ENCODE results near the gene ISLR2. TPM values are rescaled to one million over a fixed set of nuclear protein-coding genes. Genes with fewer than 3 reads are reported as not detected.
"Not testable (repeated sequence)": the region's sequence is repeated elsewhere in the genome, so short reads cannot be mapped to it uniquely, and the experiment has no call there.

ISLR2 gene, protein sequence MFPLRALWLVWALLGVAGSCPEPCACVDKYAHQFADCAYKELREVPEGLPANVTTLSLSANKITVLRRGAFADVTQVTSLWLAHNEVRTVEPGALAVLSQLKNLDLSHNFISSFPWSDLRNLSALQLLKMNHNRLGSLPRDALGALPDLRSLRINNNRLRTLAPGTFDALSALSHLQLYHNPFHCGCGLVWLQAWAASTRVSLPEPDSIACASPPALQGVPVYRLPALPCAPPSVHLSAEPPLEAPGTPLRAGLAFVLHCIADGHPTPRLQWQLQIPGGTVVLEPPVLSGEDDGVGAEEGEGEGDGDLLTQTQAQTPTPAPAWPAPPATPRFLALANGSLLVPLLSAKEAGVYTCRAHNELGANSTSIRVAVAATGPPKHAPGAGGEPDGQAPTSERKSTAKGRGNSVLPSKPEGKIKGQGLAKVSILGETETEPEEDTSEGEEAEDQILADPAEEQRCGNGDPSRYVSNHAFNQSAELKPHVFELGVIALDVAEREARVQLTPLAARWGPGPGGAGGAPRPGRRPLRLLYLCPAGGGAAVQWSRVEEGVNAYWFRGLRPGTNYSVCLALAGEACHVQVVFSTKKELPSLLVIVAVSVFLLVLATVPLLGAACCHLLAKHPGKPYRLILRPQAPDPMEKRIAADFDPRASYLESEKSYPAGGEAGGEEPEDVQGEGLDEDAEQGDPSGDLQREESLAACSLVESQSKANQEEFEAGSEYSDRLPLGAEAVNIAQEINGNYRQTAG
- under 1 TPM in 1 of 6 experiments, not detected in 5; 0.07 TPM for total RNA-seq (2021; fragmentation: NEBNext Ultra II Directional; extraction: Animal tissue kit (Norgen Biotek cat#: 25700))
- long read RNA-seq, result 0 reads

DNA sequence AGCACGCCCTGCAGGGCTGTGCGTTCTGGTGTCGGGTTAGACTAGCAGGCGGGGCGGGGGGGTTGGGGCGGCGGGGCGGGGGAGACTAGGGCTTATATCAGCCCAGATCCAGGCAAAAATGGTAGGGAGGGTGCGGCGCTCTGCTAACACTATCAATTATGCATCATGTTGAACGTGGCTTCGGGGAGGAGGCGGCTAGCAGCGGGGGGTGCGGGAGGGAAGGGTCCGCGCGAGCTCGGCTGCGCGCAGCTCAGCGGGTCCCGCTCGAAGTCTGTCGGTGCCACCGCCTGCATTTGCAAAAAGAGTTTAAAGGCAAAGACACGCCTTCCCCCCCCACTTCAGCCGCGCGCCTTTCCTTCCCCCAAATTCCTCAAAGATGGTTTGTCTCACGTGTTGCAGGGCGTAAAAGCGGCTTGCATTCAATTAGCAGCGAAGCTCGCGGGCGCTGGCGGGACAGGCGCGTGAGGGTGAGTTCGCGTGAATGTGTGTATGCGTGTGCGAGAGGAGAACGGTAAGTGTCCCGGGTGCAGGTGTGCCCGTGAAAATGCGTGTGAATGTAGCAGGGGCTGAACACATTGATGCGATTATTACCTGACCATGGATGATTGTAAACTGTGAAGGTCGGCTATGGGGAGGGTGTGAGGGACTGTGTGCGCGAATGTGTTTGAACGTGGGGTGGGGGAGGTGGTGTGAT is at the start of gene ISLR2:
TSS of gene ISLR2 (plus strand) at position 432 of the 694 bp plus-strand sequence. CDS start 2,169 bp downstream, outside the sequence.
- no peak for DNase-seq
- TF ChIP-seq, protein P1, sequence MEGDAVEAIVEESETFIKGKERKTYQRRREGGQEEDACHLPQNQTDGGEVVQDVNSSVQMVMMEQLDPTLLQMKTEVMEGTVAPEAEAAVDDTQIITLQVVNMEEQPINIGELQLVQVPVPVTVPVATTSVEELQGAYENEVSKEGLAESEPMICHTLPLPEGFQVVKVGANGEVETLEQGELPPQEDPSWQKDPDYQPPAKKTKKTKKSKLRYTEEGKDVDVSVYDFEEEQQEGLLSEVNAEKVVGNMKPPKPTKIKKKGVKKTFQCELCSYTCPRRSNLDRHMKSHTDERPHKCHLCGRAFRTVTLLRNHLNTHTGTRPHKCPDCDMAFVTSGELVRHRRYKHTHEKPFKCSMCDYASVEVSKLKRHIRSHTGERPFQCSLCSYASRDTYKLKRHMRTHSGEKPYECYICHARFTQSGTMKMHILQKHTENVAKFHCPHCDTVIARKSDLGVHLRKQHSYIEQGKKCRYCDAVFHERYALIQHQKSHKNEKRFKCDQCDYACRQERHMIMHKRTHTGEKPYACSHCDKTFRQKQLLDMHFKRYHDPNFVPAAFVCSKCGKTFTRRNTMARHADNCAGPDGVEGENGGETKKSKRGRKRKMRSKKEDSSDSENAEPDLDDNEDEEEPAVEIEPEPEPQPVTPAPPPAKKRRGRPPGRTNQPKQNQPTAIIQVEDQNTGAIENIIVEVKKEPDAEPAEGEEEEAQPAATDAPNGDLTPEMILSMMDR (IDR thresholded peaks at IDR 0.05), result no peak
- peaks cover 3% of the 10 kb centered on the region; the same call in 1 of the 2 replicates for H3K9me3 Mint-ChIP-seq
- peaks cover 20% of the 10 kb centered on the region for H3K4me1 Mint-ChIP-seq (ENCODE audit: low read depth)
- peak within 1 kb of the TSS; percentile 42; the same call in 1 of the 2 replicates for H3K4me3 Mint-ChIP-seq
- H3K36me3 Mint-ChIP-seq (ENCODE audit: low read depth), result no peaks in the 10 kb centered on the region
- H3K27ac Mint-ChIP-seq, result no peak within 1 kb of the TSS
- peaks cover 58% of the 10 kb centered on the region for H3K27me3 Mint-ChIP-seq (ENCODE audit: insufficient read depth)

DNA sequence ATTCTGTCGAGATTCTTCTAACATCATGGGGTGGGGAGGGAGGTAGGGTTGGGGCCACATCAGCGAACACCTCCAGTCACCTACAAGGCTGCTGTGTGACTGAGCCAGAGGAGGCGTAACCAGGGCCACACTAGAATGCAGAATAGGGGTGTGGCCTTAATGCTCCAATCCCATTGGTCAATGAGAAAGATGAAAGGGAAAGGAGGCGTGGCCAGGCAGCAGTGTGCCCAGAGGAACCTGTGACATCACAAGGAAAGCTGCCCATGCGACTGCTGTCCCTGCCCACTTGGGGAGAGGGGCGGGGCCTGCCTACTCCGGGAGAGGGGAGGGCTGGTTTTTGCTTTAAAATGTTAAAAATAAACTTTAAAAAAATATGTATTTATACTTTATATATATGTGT is 47.9 kb upstream of the ISLR2 start, which contains the start of gene GOLGA6A:
TSS of gene GOLGA6A (minus strand) at position 101 of the 400 bp plus-strand sequence. CDS start at position 60, 41 bp downstream.
- not testable (repeated sequence) for H3K4me1 Mint-ChIP-seq (ENCODE audit: low read depth); H3K27ac Mint-ChIP-seq; H3K9me3 Mint-ChIP-seq

DNA sequence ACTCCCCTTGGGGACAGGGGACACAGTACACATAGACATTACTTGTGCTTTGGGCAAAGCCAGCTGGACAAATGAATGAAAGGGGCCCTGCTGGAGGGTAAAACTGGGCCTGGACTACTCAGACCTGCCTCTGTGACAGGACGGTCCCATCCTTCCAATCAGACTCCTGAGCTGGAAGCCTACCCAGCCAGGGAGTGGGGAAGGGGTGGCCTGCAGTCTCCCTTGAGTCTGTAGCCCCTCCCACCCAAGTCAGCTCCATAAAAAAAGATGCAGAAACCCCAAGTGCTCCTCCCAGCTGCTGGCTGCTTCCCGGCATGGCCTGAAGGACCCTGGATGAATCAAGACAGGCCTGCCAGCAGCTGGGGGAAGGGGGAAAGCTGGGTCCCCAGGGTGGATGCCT is 35.8 kb upstream of the ISLR2 start:
- not testable (repeated sequence) for DNase-seq; H3K27me3 Mint-ChIP-seq (ENCODE audit: insufficient read depth); H3K27ac Mint-ChIP-seq; H3K4me3 Mint-ChIP-seq; H3K4me1 Mint-ChIP-seq (ENCODE audit: low read depth); H3K36me3 Mint-ChIP-seq (ENCODE audit: low read depth); H3K9me3 Mint-ChIP-seq

More for the DNA sequence above, 47.9 kb upstream of the ISLR2 start, which contains the start of gene GOLGA6A:
- not testable (repeated sequence) for H3K36me3 Mint-ChIP-seq (ENCODE audit: low read depth); H3K4me3 Mint-ChIP-seq; H3K27me3 Mint-ChIP-seq (ENCODE audit: insufficient read depth); DNase-seq

DNA sequence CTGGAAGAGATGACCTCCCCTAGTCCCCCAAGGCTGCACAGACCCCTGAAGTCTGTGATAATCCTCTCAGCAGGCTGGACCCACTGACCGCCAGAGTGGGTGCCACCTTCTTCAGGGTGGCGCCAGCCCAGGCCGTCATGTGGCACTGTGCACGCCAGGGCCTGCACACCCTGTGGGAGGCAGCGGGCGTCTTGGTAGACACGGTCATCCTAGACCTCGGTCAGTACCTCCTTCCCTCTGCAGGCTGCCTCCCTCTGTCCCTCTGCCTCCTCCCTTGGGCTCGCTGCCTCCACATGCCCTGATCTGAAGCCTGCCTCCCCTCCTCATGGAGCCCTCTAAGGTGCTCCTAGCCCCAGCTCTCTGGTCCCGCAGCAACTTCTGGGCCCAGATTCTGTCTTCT is 34.8 kb upstream of the ISLR2 start:
- not testable (repeated sequence) for H3K36me3 Mint-ChIP-seq (ENCODE audit: low read depth); H3K9me3 Mint-ChIP-seq; DNase-seq; H3K4me3 Mint-ChIP-seq; H3K27me3 Mint-ChIP-seq (ENCODE audit: insufficient read depth); H3K27ac Mint-ChIP-seq; H3K4me1 Mint-ChIP-seq (ENCODE audit: low read depth)

- DNase-seq; H3K27ac Mint-ChIP-seq; H3K4me3 Mint-ChIP-seq; H3K27me3 Mint-ChIP-seq (ENCODE audit: insufficient read depth); H3K36me3 Mint-ChIP-seq (ENCODE audit: low read depth); H3K9me3 Mint-ChIP-seq; H3K4me1 Mint-ChIP-seq (ENCODE audit: low read depth): not testable (repeated sequence)
Measured at GRCh38 chr15:74096753-74097474, 33.5 kb upstream of the ISLR2 start.

- Mint-ChIP-seq H3K27ac (peak overlapping the region; percentile 95), H3K4me3 (peak overlapping the region; percentile 89)
- H3K4me1 Mint-ChIP-seq (ENCODE audit: low read depth); H3K9me3 Mint-ChIP-seq; H3K36me3 Mint-ChIP-seq (ENCODE audit: low read depth); H3K27me3 Mint-ChIP-seq (ENCODE audit: insufficient read depth): not testable (repeated sequence)
- DNase-seq, result peak; percentile 92
Measured at GRCh38 chr15:74099963-74100733, 30.2 kb upstream of the ISLR2 start.

- H3K4me1 Mint-ChIP-seq (ENCODE audit: low read depth), result no peaks in the 10 kb centered on the region
- H3K36me3 Mint-ChIP-seq (ENCODE audit: low read depth), result no peaks in the 10 kb centered on the region
- H3K4me3 Mint-ChIP-seq, result no peak overlapping the region
- no peak for DNase-seq
- H3K27ac Mint-ChIP-seq, result no peak overlapping the region
- TF ChIP-seq, protein P1 (IDR thresholded peaks at IDR 0.05), result no peak
- peaks cover 22% of the 10 kb centered on the region for H3K27me3 Mint-ChIP-seq (ENCODE audit: insufficient read depth)
- no peaks in the 10 kb centered on the region for H3K9me3 Mint-ChIP-seq
Measured at GRCh38 chr15:74108111-74108510, 22.3 kb upstream of the ISLR2 start.
